UCSD-AML1 (cell line): ENCODE measurements around the gene COL15A1.

Experiments
- DNase-seq: peaks from one replicate; lab custom pipeline; 2025; ENCODE audit not compliant: unreplicated experiment; lab: John Stamatoyannopoulos, UW

COL15A1 gene

DNA sequence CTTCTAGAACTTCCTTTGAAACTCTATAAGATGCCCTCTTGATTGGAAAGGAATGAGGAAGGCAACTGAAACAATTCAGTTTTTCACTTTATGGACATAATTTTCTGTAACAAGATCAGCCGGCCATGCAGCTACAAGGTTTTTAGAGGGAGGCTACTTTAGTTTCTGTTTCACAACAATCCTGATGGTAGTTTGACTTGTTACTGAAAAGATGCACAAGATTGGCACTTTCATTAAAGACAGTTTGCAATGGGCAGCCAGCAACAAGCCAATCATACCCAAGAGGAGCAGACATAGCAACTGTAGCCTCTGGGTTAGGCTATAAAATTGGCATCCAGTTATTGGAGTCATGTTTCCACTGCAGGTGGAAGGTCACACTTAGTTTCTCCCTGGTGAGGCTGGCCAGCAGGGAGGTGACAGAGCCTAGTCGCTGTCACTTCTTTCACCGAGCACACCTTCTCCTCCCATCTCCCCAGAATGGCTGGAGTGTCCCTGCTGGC lies 87.0 kb downstream of the COL15A1 start:
- no peak for DNase-seq

- DNase-seq, result no peak
Observed at GRCh38 chr9:99031319-99031718, 87.6 kb downstream of the COL15A1 start.

GRCh38 chr9:99031994-99032393 lies 88.3 kb downstream of the COL15A1 start:
- DNase-seq, result no peak

- no peak for DNase-seq
Observed at GRCh38 chr9:99034149-99034548, 90.4 kb downstream of the COL15A1 start.

DNA sequence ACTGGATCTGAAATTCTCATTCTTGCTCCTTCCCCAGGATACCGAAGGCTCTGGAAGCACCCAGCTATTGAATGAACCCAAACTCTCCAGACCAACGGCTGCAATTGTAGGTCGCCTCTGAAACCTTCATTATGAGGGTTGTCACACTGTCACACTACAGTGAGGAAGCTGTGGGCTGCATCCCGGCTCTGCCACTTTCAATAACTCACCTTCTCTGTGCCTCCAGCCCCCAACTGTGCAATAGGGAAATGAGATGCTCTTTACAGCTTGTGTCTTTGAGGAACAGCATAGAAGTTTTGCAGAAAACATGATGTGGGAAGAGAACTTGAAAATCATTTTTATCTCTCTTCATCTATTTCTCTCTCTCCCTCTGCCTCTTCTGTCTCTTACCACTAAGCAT lies 91.6 kb downstream of the COL15A1 start:
- no peak for DNase-seq

DNA sequence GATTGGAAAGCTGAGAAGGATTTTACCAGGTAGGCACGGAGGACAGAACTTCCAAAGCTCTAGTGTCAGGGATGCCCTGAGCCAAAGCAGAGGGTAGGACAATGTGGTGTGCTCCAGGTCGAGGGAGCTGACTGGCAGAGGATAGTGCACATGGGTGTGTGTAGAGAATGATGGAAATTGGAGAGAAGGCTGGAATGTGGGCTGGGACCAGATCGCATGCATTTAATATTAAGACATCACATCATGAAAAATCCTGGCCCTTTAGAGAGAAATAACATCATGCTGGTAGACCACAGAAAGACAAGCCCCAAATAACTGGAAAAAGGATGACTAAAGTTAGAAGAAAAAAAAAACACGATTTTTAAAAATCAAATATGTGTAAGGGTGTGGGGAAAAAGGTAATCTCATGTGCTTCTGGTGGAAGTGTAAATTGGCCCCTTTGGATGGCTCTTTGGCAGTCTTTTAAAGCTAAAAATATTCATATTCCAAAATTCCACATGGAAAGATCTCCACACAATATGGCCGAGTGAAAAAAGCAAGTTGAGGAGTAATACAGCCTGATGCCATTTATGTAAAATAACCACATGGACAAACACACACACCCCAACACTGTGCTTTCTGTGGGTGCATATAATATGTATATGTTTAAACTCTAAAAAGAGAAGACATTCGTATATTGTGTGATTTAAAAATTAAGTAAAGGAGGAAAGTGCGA lies 94.2 kb downstream of the COL15A1 start:
- no peak for DNase-seq

GRCh38 chr9:99038484-99038820 lies 94.7 kb downstream of the COL15A1 start:
- no peak for DNase-seq

GRCh38 chr9:99039505-99040182 lies 95.9 kb downstream of the COL15A1 start:
- no peak for DNase-seq

GRCh38 chr9:99040251-99040900 lies 96.7 kb downstream of the COL15A1 start:
- DNase-seq, result no peak

- no peak for DNase-seq
Observed at GRCh38 chr9:99040911-99041582, 97.3 kb downstream of the COL15A1 start.

GRCh38 chr9:99041618-99042017 lies 97.9 kb downstream of the COL15A1 start:
- no peak for DNase-seq

- peak; percentile 20 for DNase-seq
Observed at GRCh38 chr9:99042620-99043019, 98.9 kb downstream of the COL15A1 start.

DNA sequence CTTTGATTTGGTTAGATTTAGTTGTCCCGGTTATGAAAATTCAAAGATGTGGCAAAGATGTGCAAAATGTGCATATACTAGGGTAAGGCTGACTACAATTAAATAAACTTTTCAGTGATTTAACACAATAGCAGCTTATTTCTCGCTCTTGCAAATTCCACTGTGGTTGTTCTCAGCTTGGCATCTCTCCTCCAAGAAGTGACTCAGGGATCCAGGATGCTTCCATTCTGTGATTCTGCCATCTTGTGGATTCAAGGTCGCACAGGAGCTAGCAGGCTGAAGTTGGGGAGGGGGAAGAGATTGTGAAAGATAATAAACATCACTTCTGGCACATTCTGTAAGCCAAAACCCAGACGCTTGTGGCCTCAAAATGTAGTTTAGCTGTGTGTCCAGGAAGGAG lies 101.1 kb downstream of the COL15A1 start:
- DNase-seq, result no peak

DNA sequence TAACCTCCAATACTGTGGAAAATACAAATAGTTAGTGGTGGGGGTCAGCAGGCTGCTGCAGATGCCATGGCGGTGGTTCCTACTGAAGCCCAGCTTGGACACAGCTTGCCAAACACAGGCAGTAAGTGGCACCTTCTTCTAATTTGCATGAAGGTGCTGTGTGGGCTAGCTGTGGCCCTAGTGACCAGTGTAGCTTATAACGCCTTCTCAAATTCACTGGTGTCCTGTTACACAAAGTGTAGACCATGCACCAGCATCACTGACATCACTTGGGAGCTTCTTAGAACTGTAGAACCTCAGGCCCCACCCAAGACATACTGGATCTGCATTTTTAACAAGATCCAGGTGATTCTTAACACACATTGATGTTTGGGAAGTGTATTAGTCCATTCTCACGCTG lies 102.4 kb downstream of the COL15A1 start:
- DNase-seq, result no peak

- no peak for DNase-seq
Observed at GRCh38 chr9:99046542-99047071, 102.9 kb downstream of the COL15A1 start.

- DNase-seq, result no peak
Observed at GRCh38 chr9:99049228-99049627, 105.5 kb downstream of the COL15A1 start.

DNA sequence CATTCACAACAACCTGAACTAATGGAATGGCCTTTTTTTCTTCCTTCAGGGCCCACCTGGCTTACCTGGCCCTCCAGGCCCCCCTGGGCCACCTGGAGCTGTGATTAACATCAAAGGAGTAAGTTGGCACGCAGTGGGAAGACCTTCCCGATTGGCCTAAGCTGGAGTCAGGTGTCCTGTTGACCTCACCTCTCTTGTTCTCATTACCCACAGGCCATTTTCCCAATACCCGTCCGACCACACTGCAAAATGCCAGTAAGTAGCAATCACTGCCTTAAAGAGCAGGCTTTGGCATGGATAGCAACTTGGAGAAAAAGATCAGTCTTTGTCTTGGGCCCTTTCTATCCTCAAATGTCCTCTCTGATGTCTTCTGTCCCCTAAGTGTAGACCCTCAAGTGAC lies 105.9 kb downstream of the COL15A1 start:
- DNase-seq, result no peak

DNA sequence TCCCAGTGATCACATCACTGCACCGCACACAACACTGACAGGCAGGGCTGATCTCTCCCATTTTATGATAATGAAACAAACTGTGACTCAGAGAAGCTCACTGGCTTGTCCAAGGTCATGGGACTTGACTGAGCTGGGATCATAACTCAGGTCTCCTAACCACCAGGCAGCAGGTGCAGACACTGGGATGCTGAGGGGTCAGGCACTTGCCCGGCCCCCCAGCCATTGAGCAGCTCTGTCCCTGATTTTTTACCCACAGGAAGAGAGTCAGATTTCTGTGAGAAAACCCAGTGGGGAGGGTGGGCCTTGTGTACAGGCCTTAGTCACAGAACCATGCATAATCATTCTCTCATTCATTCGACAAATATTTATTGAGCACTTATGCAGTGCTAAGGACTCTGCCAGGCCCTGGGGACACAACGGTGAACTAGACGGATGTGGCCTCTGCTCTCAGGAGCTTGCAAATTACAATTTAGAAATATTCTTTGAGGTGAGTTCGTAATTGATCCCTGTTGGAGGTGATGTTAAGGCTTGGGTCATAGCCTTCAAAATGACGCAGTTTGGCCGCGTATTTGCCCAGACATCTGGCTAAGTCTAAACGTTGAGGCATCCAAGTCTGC lies 106.7 kb downstream of the COL15A1 start:
- no peak for DNase-seq

DNA sequence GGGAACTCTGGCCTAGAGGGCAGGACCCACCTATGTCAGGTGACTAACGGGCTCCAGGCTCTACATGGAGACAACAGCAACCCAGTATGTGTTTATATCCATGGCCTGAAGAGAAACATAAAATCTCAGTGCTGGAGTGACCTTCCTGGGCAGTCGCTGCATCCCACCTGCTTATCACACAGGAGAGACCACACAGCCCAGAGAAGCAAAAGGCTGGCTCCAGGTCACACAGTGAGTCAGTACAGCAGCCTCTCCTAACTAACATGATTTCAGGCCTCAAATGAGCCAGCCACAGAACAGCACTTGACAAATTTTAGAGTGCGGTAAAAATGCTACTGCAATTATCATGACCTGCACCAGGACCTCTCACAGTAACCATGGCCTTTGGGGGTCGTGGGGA lies 107.2 kb downstream of the COL15A1 start:
- no peak for DNase-seq

DNA sequence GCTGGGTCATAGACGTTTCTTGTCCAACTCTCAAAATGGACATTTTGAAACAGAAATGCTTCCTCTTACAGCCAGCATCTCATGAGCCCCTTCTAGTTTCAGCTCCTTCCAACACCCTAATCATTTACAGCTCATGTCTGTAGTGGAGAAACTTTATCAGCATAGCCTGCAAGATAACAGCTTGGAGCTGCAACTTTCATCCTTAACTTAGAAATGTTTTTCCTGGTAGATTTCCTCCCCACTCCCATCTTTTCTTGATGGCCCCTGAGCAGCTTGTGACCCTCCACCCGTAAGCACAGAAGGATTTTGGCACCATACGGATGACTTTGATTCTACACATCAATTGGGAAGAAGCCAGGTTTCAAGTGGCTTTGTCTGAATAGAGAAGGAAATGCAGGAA lies 107.7 kb downstream of the COL15A1 start:
- no peak for DNase-seq

DNA sequence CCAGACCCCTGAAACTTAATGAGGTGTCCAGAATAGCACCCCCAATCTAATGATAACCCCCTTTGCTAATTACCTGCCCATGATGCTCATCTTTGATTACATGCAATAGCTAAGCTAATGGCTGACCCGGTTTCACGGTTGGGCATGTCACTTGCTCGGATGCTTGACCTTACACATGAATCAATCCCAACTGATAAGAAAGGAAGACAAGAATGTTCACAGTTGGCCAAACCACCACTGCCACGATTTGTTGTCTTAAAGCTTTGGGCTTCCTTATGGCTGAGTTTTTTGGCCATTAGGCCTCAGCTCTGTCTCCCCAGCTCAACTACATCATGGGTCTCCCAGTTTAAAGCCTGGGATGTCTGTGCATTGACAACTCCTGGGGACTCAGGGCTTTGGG lies 108.1 kb downstream of the COL15A1 start:
- DNase-seq, result no peak
